HG03066 (cell line): ENCODE data around the gene WDR90.

Experiments used
- ATAC-seq: cut with Tn5 transposase; IDR thresholded peaks from one replicate; pipeline ENCODE4 v1.9.1; 2021; ENCODE audit warnings: low read depth; ENCODE audit not compliant: unreplicated experiment

WDR90 gene

DNA sequence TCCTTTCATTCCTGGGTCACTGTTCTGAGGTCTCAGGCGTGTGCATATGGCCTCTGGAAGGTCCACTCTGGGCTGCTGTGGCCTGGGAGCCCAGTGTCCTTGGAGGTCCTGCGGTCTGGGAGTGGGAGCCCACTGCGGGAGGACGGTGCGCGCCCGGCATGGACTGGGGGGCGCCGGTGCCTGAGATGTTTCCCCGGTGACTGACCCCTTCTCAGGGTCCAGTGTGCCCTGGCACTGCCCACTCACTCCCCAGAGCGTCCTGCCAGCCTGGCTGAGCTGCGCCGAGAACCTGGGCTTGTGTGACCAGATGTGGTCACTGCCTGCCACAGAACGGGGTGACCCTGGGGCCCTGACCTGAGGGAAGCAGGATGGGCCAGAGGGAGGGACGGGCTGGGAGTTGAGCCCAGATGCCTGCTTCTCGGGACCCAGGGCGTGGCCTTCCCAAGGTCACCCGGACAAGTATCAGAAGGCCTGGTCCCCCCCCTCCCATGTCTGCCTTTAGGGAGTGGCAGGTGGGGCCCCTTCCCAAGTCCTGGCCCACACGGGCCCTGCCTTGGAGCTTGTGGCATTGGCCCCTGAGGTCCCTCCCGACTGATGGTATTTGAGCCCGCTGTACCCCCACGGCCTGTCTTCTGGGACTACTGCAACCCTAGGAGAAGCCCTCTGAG lies 25.2 kb downstream of the WDR90 start:
- no peak for ATAC-seq

DNA sequence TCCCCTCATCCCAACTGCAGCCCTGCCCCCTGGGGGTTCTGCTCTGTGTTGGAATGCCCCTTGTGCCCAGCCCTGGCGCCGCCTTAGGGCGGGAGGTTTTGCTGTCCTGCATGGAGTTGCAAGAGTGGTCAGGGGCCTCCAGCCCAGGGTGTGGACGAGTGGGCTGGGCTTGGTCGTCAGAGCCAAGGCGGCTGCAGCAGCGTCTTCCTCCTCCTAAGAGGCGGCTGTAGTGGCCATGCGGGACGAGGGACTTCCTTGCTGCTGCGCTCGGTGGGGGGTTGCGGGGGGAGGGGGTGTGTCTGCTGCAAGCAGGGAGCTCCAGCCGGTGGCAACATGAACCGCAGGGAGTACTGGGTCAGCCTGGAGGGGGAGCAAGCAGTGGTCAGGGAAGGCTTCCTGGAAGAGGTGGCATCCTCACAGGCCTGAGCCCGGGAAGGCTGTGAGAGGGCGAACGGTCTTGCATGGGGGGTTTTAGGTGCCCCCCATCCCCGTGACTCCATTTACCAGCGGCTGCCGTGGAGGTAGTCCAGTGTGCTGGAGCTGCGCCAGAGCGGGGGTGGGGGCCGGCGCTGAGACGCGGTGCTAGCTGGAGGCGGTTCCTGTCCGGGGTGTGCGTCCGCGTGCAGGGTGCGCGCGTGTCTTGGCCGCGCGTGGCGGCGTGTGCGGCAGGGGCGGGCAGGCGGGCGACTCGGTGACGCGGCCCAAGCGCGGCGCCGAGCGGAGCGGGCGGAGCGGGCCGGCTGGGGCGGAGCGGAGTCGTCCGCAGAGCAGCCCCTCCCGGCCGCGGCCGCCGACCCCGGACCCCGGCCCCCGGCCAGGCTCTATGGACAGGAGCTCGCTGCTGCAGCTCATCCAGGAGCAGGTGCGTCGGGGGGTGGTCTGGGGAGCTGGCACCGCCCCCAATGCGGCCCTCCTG lies 26.1 kb downstream of the WDR90 start, which contains the start of gene RHBDL1:
Gene RHBDL1, plus strand, starts transcription at position 704 of the 916 bp plus-strand sequence. Its CDS starts 120 bp downstream, at position 824.
- ATAC-seq, result no peak

DNA sequence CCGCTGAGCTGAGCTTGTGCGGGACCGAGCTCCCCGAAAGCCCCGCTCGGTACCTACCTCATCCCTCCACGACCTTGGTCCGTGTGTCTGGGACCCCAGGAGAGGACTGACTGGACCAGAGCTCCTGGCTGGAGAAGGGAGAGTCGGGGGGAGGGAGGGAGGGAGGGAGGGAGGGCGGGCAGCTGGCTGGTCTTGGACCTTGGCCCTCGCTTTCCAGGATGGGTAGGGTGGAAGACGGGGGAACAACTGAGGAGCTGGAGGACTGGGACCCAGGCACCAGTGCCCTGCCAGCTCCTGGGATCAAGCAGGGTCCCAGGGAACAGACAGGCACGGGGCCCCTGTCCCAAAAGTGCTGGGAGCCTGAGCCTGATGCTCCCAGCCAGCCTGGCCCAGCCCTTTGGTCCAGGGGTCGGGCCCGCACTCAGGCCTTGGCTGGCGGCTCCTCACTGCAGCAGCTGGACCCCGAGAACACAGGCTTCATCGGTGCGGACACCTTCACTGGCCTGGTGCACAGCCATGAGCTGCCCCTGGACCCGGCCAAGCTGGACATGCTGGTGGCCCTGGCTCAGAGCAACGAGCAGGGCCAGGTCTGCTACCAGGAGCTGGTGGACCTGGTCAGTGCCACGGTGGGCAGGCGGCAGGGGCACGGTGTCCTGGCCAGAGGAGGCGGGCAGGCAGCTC lies 26.9 kb downstream of the WDR90 start:
- ATAC-seq, result no peak

DNA sequence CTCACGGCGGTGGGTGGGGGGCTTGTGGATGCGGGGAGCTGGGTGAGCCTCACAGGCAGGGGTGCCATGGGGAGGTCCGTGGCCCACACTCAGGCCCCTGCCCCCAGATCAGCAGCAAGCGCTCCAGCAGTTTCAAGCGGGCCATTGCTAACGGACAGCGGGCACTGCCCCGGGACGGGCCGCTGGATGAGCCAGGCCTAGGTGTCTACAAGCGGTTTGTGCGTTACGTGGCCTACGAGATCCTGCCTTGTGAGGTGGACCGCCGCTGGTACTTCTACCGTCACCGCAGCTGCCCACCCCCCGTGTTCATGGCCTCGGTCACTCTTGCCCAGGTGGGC lies 27.4 kb downstream of the WDR90 start:
- ATAC-seq, result no peak

DNA sequence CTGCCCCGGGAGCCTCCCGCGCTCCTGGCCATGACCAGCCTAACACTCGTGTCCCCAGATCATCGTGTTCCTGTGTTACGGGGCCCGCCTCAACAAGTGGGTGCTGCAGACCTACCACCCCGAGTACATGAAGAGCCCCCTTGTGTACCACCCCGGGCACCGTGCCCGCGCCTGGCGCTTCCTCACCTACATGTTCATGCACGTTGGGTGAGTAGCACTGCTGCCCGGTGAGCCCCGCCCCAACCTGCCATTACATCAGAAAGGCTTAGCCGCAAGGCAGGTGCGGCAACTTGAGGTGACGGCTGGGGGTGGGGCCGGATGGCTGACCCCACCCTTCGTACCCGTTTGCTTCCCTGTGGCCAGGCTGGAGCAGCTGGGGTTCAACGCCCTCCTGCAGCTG lies 27.7 kb downstream of the WDR90 start:
- ATAC-seq, result no peak

DNA sequence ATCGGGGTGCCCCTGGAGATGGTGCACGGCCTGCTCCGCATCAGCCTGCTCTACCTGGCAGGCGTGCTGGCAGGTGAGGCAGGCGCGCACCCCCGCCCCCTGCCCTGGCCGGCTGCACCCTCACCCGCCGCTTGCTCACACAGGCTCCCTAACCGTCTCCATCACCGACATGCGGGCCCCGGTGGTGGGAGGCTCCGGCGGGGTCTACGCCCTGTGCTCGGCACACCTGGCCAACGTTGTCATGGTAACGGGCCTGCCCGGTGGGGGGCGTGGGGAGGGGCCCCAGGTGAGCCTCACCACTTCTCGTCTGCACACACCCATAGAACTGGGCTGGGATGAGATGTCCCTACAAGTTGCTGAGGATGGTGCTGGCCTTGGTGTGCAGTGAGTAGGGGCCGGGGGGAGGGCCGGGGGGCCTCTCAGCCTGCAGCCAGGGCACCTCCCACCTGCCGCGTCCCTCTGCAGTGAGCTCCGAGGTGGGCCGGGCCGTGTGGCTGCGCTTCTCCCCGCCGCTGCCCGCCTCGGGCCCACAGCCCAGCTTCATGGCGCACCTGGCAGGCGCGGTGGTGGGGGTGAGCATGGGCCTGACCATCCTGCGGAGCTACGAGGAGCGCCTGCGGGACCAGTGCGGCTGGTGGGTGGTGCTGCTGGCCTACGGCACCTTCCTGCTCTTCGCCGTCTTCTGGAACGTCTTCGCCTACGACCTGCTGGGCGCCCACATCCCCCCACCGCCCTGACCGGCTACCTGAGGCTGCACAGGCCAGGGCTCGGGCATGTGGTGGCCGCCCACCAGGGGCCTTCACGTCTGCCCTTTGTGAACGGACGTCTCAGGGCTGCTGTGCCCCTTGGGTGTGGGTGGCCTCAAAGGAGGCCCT lies 28.4 kb downstream of the WDR90 start:
- ATAC-seq, result no peak

DNA sequence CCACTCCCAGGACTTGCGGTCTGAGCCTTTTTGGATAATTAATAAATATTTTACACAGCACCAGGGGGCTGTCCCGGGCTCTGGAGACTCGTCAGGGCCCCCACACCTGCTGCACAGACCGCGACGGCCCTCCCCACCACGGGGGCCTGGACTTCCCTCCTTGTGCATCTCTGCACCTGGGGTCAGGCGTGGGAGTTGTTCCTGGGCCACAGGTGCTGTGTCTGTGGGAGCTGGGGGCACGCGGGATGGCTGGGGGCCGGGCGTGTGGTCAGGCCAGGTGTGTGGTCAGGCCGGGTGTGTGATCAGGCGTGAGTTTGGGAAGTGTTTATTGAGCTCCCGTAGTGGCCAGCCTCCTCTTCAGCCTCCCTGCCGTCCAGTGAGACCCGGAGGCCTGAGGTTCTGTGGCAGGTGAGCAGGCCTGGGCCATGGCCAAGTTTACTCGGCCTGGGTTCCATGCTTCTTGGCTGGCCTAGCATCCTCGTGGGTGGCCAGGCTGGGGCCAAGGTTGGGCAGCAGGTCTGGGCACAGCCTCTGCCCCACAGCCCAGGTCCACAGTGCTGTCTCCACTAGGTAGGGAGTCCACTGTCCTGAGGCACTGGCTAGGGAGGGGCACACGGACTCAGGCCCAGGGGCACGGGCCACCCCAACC lies 29.2 kb downstream of the WDR90 start:
- no peak for ATAC-seq

DNA sequence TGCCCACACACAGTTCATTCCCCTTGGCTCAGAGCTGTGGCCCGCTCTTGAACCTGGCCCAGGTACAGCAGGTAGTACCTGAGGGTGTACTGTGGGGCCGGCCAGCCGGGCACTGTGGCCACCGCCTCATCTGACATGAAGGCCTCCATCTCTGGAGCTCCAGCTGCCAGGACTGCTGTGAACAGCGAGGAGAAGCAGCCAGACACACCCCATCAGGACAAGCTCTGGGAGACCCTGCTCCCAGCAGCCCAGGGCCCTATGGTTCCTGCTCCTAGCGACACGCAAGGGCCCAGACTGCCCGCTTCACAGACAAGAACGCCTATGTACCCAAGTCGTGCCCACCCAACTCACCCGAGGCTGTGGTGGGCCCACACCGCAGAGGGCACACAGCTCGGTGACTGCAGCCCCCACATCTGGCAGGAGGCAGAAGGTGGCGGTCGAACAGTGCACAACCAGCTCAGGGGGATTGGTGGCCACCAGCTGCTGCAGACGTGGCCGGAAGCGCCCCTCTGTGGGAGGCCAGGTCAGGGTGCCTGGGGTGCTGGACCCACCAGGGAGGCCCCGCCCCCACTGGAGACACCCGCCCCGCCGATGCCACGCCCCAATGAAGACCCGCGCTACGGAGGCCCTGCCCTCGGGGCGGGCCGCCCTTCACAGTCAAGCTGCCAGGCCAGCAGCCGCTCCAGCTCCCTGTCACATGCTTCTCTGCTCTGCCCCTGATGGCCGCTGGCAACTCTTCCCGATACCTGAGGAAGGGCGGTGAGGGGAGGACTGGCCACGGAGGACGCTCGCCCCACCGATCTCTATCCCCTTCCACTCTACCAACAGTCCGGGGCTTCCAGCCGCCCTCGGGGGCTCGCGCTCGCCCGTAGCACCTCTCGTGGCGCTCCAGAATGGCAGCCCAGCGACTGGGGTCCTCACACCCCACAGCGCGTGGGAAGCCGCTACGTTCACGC lies 30.0 kb downstream of the WDR90 start:
- no peak for ATAC-seq

DNA sequence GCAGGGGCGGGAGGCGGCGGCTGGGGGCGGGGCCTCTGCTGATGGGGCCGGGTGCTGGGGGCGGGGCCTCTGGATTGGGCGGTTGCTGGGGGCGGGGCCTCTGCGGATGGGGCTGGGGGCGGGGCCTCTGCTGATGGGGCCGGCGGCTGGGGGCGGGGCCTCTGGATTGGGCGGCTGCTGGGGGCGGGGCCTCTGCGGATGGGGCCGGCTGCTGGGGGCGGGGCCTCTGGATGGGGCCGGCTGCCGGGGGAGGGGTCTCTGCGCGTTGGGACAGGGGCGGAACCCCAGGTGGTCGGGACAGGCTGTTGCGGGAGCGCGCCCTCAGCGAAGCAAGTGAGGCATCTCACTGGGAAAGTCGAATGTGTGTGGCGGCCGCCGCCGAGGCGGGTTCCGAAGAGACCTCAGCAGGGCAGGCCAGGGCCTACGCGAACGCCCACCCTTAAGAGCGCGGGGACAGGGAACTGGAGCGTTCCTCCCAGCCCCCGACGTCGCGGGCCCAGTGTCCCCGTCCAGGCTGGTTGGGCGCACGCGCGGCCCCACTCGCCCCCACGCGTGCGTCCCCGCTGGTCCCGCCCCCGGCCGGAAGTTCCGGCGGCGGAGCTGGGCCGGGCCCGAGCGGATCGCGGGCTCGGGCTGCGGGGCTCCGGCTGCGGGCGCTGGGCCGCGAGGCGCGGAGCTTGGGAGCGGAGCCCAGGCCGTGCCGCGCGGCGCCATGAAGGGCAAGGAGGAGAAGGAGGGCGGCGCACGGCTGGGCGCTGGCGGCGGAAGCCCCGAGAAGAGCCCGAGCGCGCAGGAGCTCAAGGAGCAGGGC lies 30.9 kb downstream of the WDR90 start, which contains the start of gene STUB1:
Gene STUB1, plus strand, starts transcription at position 597 of the 811 bp plus-strand sequence. Its CDS starts 116 bp downstream, at position 713.
- peak; percentile 39 for ATAC-seq

DNA sequence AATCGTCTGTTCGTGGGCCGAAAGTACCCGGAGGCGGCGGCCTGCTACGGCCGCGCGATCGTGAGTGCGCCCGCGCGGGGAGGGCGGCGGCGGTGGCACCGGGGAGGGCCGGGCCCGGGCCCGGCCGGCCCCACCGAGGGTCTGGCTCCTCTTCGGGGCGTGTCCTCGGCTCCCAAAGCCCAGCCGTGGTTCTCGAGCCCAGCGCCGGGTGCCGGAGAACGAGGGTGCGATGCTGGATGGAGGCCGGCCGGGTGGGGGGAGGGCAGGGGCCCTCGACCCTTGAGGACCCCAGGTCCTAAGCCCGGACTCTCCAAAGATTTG lies 31.4 kb downstream of the WDR90 start:
- no peak for ATAC-seq

DNA sequence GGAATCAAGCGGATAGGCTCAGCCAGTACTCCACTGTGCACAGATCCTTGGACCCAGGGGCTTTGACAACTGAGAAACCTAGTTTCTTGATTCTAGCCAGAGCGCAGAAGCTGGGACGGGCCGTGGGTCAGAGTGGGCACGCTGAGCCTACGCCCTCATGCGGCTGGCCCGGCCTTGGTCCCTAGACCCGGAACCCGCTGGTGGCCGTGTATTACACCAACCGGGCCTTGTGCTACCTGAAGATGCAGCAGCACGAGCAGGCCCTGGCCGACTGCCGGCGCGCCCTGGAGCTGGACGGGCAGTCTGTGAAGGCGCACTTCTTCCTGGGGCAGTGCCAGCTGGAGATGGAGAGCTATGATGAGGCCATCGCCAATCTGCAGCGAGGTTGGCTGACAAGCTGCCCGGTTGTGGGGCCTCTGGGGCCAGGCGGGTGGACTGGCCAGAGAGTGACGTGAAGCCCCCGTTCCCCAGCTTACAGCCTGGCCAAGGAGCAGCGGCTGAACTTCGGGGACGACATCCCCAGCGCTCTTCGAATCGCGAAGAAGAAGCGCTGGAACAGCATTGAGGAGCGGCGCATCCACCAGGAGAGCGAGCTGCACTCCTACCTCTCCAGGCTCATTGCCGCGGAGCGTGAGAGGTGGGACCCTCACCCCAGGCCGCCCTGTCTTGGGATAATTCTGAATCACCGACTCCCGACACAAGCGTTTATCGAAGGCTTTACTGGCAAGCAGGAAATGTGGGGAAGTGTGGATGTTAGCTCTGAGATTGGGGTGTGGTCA lies 32.0 kb downstream of the WDR90 start:
- ATAC-seq, result no peak

DNA sequence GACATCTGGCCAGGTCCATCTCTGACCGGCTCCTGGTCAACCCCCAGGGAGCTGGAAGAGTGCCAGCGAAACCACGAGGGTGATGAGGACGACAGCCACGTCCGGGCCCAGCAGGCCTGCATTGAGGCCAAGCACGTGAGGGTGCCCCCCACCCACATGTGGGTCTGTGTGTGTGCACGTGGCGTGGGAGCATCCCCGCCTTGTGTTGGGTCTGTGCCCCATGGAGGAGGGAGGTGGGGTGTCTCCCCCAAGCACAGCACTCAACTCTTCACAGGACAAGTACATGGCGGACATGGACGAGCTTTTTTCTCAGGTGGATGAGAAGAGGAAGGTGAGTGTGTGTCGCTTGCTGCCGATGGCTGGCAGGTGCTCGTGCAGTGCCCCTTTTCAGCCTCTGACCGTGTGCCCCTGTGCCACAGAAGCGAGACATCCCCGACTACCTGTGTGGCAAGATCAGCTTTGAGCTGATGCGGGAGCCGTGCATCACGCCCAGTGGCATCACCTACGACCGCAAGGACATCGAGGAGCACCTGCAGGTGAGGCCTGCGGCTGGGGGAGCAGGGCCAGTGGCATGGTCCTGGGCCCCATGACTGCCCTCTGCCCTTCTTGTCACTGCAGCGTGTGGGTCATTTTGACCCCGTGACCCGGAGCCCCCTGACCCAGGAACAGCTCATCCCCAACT lies 32.7 kb downstream of the WDR90 start:
- no peak for ATAC-seq

DNA sequence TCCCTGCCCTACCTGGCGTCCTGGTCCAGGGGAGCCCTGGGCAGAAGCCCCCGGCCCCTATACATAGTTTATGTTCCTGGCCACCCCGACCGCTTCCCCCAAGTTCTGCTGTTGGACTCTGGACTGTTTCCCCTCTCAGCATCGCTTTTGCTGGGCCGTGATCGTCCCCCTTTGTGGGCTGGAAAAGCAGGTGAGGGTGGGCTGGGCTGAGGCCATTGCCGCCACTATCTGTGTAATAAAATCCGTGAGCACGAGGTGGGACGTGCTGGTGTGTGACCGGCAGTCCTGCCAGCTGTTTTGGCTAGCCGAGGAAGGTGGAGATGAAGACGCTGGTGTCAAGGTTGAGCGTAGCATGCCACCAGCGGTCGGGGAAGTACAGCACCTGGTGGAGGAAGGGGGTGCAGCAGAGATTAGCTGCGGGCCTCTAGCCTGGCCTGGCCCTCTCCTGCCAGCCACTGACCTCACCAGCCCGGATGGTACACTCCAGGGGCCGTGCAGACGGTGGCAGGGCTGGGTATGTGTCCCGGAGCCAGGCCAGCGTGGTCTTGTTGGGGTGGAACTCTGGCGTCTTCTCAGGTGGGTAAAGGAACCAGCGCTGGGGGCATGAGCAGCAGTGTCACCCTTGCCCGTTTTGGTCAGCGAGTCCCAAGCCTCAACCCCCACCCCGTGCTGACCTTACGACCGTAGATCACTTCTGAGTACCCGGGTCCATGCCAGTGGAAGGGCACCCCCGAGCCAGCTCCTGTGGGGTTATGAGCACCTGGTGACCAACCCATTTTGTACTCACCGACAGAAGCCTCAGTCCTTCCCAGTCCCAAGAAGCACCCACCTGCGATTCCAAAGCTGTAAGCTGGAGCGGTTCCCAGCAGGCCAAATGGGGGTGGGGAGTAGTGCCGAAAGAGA lies 33.6 kb downstream of the WDR90 start:
- no peak for ATAC-seq

DNA sequence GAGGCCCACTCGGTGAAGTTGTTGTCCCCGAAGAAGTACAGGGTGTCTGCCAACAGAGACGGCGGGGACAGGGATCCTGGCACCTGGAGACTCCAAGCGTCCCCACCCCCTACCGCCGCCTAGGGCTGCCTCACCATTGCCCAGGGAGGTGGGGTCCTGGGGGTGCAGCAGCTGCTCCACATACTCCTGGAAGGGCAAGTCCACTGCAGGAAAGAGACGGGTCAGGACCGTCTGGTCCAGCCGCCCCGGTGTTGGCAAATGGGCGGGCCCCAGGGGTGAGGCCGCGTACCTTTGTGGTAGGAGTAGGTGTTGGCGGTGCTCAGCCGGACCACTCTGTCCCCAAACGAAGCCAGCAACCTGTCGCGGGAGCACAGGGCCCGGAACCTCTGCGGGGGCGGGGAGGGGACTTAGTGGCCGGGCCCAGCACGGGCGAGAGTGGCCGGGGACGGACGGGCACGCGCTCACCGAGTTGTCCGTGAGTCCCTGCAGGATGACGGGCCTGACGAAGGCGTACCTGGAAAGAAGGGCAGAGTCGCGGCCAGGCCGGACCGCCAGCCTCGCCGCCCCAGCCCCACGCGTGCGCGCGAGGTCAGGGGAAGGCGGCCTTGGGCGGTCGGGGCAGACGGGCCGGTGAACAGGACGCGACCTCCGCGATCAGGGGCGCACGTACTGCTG lies 34.4 kb downstream of the WDR90 start:
- ATAC-seq, result no peak
